GM10266 (cell line): ENCODE data around the gene PRR22.
A peak's percentile ranks its signal among the peaks of the same experiment; 100 is the strongest.

Experiments
- DNase-seq: peaks from one replicate; pipeline ENCODE4 v3.0.0; 2012; ENCODE audit errors: extremely low spot score
- TF ChIP-seq, protein P1 (sequence below): IDR thresholded peaks from 2 replicates; pipeline ENCODE4 v1.5.1; 2012; ENCODE audit warnings: mild to moderate bottlenecking, low read depth; ENCODE audit not compliant: control insufficient read depth, insufficient read depth; ENCODE audit errors: missing control alignments

Gene PRR22

DNA sequence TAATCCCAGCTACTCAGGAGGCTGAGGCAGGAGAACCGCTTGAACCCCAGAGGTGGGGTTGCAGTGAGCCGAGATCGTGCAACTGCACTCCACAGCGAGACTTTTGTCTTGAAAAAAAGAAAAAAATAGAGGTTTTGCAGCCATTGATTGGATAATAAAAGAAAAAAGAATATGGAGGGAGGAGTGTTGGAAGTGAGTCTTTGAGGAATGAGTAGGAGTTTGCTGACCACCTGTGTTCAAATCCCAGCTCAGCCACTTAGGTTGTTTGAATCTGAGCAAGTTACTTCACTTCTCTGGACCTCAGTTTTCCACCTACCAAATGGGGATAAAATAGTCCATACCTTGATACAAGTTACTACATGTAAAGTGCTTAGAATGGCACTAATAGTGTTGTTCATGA, 26.6 kb upstream of the PRR22 start:
- TF ChIP-seq, protein P1, sequence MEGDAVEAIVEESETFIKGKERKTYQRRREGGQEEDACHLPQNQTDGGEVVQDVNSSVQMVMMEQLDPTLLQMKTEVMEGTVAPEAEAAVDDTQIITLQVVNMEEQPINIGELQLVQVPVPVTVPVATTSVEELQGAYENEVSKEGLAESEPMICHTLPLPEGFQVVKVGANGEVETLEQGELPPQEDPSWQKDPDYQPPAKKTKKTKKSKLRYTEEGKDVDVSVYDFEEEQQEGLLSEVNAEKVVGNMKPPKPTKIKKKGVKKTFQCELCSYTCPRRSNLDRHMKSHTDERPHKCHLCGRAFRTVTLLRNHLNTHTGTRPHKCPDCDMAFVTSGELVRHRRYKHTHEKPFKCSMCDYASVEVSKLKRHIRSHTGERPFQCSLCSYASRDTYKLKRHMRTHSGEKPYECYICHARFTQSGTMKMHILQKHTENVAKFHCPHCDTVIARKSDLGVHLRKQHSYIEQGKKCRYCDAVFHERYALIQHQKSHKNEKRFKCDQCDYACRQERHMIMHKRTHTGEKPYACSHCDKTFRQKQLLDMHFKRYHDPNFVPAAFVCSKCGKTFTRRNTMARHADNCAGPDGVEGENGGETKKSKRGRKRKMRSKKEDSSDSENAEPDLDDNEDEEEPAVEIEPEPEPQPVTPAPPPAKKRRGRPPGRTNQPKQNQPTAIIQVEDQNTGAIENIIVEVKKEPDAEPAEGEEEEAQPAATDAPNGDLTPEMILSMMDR: no peak
- DNase-seq: no peak

GRCh38 chr19:5809469-5809868, 24.9 kb upstream of the PRR22 start:
- TF ChIP-seq, protein P1: no peak
- DNase-seq: no peak

DNA sequence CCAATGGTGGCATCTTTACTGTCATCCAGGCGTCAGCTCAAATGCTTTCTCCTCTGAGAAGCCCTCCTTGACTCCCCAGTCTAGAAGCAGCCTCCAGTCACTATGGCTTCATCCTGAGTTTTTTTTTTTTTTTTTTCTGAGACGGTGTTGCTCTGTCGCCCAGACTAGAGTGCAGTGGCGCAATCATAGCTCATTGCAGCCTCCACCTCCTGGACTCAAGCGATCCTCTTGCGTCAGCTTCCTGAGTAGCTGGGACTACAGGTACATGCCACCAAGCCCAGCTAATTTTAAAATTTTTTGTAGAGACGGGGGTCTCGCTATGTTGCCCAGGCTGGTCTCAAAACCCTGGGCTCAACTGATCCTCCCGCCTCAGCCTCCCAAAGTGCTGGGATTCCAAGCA, 24.5 kb upstream of the PRR22 start:
- TF ChIP-seq, protein P1: no peak
- no peak for DNase-seq

DNA sequence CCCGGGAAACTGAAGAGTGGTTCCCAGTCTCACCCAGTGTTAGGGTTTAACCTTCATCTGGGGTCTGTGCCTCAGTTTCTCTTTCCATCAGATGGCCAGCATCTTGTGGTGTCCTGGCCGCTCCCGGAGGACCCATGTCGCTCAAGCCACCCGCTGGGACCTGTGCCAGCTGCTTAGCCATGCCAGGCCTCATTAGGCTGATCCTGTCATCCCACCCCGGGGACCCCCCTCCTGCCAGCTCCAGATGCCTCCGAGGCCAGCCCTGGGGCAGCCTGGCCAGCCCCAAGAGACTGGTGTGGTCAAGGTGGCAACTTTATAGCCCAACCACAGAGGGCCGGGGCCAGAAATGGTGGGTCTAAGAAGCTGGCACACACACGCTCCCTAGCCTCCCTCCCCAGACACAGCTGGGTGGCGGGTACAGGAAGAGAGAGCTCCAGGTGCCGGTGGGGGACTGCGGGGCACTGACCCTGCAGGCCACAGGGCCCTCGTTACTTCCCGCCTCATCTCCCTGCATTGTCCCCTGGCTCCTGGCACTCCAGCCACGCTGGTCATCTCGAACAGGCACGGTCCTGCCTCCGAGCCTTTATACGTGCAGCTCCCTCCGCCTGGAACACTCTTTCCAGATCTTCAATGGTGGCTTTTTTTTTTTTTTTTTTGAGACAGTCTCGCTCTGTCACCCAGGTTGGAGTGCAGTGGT, 23.7 kb upstream of the PRR22 start:
- TF ChIP-seq, protein P1: no peak

DNA sequence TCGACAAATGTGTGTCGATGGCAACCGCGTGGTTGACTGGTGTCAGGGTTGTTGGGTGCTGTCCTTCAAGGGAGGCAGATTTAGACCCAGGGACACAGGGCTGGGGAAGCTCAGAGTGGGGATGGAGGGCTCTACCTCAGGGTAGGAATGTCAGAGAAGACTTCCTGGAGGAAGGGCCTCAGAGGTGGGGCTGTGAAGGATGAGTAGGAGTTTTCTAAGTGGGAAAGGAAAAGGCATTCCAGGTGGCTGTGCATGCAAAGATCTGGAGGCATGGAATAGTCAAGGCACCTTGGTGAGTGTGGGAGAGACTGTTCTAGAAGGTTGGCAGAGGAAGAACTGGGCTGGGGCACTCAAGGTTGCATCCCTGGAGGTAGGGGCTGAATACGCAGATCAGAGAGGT, 22.4 kb upstream of the PRR22 start:
- TF ChIP-seq, protein P1: no peak

More for the DNA sequence above, 23.7 kb upstream of the PRR22 start:
- no peak for DNase-seq

GRCh38 chr19:5806133-5806489, 21.6 kb upstream of the PRR22 start:
- TF ChIP-seq, protein P1: no peak
- no peak for DNase-seq

More for the DNA sequence above, 22.4 kb upstream of the PRR22 start:
- no peak for DNase-seq

DNA sequence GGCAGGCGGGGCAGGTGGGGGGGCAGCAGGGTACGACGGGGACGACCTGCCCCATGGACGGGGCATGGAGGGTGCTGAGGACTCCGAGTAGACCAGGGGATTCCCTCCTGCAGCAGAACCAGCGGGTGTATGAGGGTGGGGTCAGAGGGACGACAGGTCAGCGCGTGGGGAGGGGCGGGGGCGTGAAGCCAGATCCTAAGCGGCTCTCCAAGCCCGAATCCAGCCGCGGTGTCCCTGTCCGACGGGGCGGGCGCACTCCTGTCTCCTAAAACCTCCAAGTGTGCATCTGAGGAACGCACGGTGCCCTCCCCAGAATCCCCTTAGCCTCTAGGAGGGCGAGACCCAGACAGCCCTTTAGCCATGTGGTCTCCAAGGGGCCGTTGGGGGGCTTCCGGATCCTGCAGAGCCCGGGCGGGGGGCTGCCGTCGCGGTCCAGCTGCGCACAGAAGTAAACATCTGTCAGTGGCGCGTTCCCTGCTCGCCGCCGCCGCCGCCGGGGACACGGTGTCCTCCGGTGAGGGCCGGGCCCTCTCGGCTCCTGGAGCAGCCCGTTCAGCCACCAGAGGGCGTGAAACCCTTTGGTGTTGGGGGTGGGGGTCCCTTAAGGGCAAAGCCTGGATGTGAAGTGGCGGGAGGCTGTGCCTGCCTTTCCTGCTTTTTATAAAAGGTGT, 21.1 kb upstream of the PRR22 start:
- peak; percentile 84 for DNase-seq
- TF ChIP-seq, protein P1: peak; percentile 67
